Pancreas (tissue), 10 donors: Measurements from ENCODE around the gene NOXRED1. TPM values are rescaled to one million over a fixed set of nuclear protein-coding genes. Genes with fewer than 3 reads are reported as not detected.
"Not testable (repeated sequence)": the region's sequence is repeated elsewhere in the genome, so short reads cannot be mapped to it uniquely, and the experiment has no call there.

Source experiments
- ATAC-seq, 4 donors: fragments of 200-7000 bp; cut with Tn5 transposase; one replicate each; pipeline versions ENCODE4 v1.8.0 to v1.9.1; 2020; ENCODE audit warnings: mild to moderate bottlenecking in 4 of 4, moderate library complexity in 4 of 4
- DNase-seq, 6 donors: peaks; one replicate each; pipeline ENCODE4 v3.0.0-alpha.2; 2020
- FAIRE-seq: peaks from 2 replicates; lab custom pipeline; 2012; peaks lifted over from hg19 to GRCh38; lab: Jason Lieb, UNC
- H3K27ac ChIP-seq, 4 donors: fragments of 200-600 bp; sonication (generic); 1 replicate in 3 of 4; 2 replicates in 1 of 4; pipeline versions ENCODE4 v1.5.0 to v1.8.0; 2020
- H3K27me3 ChIP-seq, 4 donors: fragments of 200-600 bp; one replicate each; pipeline ENCODE4 v1.8.0; 2021
- H3K36me3 ChIP-seq, 3 donors: fragments of 200-600 bp; sonication (generic) in 1 of 3; one replicate each; pipeline versions ENCODE4 v1.5.0 to v1.8.0; 2020 to 2021
- H3K4me1 ChIP-seq, 3 donors: fragments of 200-600 bp; one replicate each; pipeline ENCODE4 v1.8.0; 2021
- H3K4me3 ChIP-seq, 4 donors: fragments of 200-600 bp; sonication (generic) in 2 of 4; one replicate each; pipeline versions ENCODE4 v1.5.0 to v1.8.0; 2020 to 2021
- H3K9me3 ChIP-seq, 4 donors: fragments of 200-600 bp; one replicate each; pipeline ENCODE4 v1.8.0; 2021
- CTCF ChIP-seq, 4 donors: fragments of 200-600 bp; sonication (generic) in 3 of 4; IDR thresholded peaks; one replicate each; pipeline versions ENCODE4 v1.5.0 to v1.8.0; 2021; ENCODE audit warnings: antibody characterized with exemption in 4 of 4
- WGBS, 2 donors: extraction: QIAGEN DNeasy Blood & Tissue Kit; methylation state at CpG; one replicate each; pipeline ENCODE4 v1.1.7; 2013; 5-methylcytosine and 5-hydroxymethylcytosine counted together
- intact Hi-C, 3 donors: fragments of 100-400 bp; cut with DNase I; formaldehyde crosslinking; loops; one replicate each; pipeline versions ENCODE4 v1.11.1 to v1.14.2; 2022
- polyA plus RNA-seq, 2 donors: library from polyadenylated mRNA; stranded (reverse); fragments of 200-250 nt; gene quantifications; one replicate each; pipeline ENCODE4 v1.2.3, GENCODE V29; 2013
- total RNA-seq, 6 donors: library from RNA; stranded (reverse); fragmentation: NEBNext Ultra II Directional in 4 of 6; extraction: Animal tissue kit (Norgen Biotek cat#: 25700) in 4 of 6; gene quantifications; one replicate each; pipeline versions ENCODE4 v1.2.1 to v1.2.4, GENCODE V29; 2021 to 2023
- donor health status: healthy with polysubstance abuse.
- donor health status: DM: no; HTN: no; CAD: no; lungs with moderate emphysema.
- donor health status: DM: no; HTN: no; CAD: no.
- donor health status: control.
- donor health status: control.
- donor health status: Bipolar disorder and iron deficiency.
- donor health status: DM: yes; HTN: yes; CAD: no.
- donor health status: DM: no; HTN: no; CAD: no.
- donor health status: DM: no; HTN: no; CAD: no.
- donor health status: DM: yes; HTN: yes; CAD: no.

The NOXRED1 gene
- total and polyA plus RNA-seq, 8 donors: 0.16 to 0.77 (median 0.43) TPM

GRCh38 chr14:77436042-77436441 lies 12.7 kb upstream of the NOXRED1 start:
- Histone ChIP-seq H3K9me3 (no peaks in the 10 kb centered on the region), H3K36me3 (peaks cover 0 to 45% (median 8%) of the 10 kb centered on the region in 3 donors), H3K4me3 (no peak overlapping the region), H3K4me1 (no peaks in the 10 kb centered on the region), H3K27me3 (no peaks in the 10 kb centered on the region), H3K27ac (no peak overlapping the region)
- no peak for ATAC-seq
- no peak for DNase-seq
- TF ChIP-seq CTCF (IDR thresholded peaks at IDR 0.05): no peak
- FAIRE-seq: no peak
- intact Hi-C loops: no loop called here
- 95 to 98% methylated on average over 3 of the region's 3 CpGs for WGBS, 2 donors

- Histone ChIP-seq H3K4me1 (no peaks in the 10 kb centered on the region), H3K9me3 (no peaks in the 10 kb centered on the region), H3K27ac (no peak overlapping the region), H3K4me3 (no peak overlapping the region), H3K27me3 (no peaks in the 10 kb centered on the region), H3K36me3 (peaks cover 0 to 66% (median 32%) of the 10 kb centered on the region in 3 donors)
- TF ChIP-seq CTCF (IDR thresholded peaks at IDR 0.05): no peak
- ATAC-seq (no peak), FAIRE-seq (no peak), DNase-seq (no peak)
- WGBS, 2 donors: 96 to 98% methylated on average over 3 of the region's 3 CpGs
- intact Hi-C loops: no loop called here
Observed at GRCh38 chr14:77426396-77426795, 3.1 kb upstream of the NOXRED1 start.

GRCh38 chr14:77424862-77425261 lies 1.5 kb upstream of the NOXRED1 start:
- intact Hi-C loops: no loop called here
- TF ChIP-seq CTCF (IDR thresholded peaks at IDR 0.05): no peak
- DNase-seq: no peak
- Histone ChIP-seq H3K27me3 (no peaks in the 10 kb centered on the region), H3K4me3 (no peak overlapping the region), H3K9me3 (no peaks in the 10 kb centered on the region), H3K36me3 (peaks cover 0 to 63% (median 32%) of the 10 kb centered on the region in 3 donors), H3K27ac (no peak overlapping the region), H3K4me1 (no peaks in the 10 kb centered on the region)
- no peak for FAIRE-seq
- no peak for ATAC-seq
- WGBS, 2 donors: 92 to 94% methylated on average over 3 of the region's 3 CpGs

- ATAC-seq: no peak
- no peak for TF ChIP-seq CTCF (IDR thresholded peaks at IDR 0.05)
- no peaks in the 10 kb centered on the region for H3K4me1 ChIP-seq
- no peak overlapping the region for H3K27ac ChIP-seq
- no peak for FAIRE-seq
- no peak for DNase-seq
- 50 to 93% methylated on average over 2 of the region's 2 CpGs for WGBS, 2 donors
- peaks cover 0 to 26% (median 6%) of the 10 kb centered on the region in 3 donors for H3K36me3 ChIP-seq
- intact Hi-C loops: no loop called here
- H3K9me3 ChIP-seq: no peaks in the 10 kb centered on the region
- H3K27me3 ChIP-seq: no peaks in the 10 kb centered on the region
- H3K4me3 ChIP-seq: no peak overlapping the region
Observed at GRCh38 chr14:77421201-77421600, 2.1 kb downstream of the NOXRED1 start.

GRCh38 chr14:77416836-77417235 lies 6.5 kb downstream of the NOXRED1 start:
- H3K4me3 ChIP-seq: no peak overlapping the region
- H3K36me3 ChIP-seq: no peaks in the 10 kb centered on the region
- H3K4me1 ChIP-seq: no peaks in the 10 kb centered on the region
- ATAC-seq (no peak), DNase-seq (no peak), FAIRE-seq (no peak)
- no peaks in the 10 kb centered on the region for H3K9me3 ChIP-seq
- WGBS, 2 donors: 88 to 96% methylated on average over 8 of the region's 8 CpGs
- H3K27me3 ChIP-seq: no peaks in the 10 kb centered on the region
- no peak for TF ChIP-seq CTCF (IDR thresholded peaks at IDR 0.05)
- no peak overlapping the region for H3K27ac ChIP-seq
- intact Hi-C loops: no loop called here

GRCh38 chr14:77416098-77416497 lies 7.2 kb downstream of the NOXRED1 start:
- H3K36me3 ChIP-seq, H3K27ac ChIP-seq, intact Hi-C loops, FAIRE-seq, H3K27me3 ChIP-seq, H3K9me3 ChIP-seq, H3K4me1 ChIP-seq, H3K4me3 ChIP-seq, ATAC-seq, DNase-seq: not testable (repeated sequence)
- 70 to 82% methylated on average over 2 of the region's 3 CpGs for WGBS, 2 donors

- H3K27ac ChIP-seq, intact Hi-C loops, H3K36me3 ChIP-seq, ATAC-seq, H3K4me1 ChIP-seq, H3K4me3 ChIP-seq, H3K9me3 ChIP-seq, FAIRE-seq, H3K27me3 ChIP-seq, DNase-seq: not testable (repeated sequence)
- WGBS, 2 donors: 91 to 92% methylated on average over 10 of the region's 10 CpGs
Observed at GRCh38 chr14:77415403-77416030, 7.8 kb downstream of the NOXRED1 start.
